GM23248 (cell line): ENCODE measurements around the gene RAI2. TPM values are rescaled to one million over a fixed set of nuclear protein-coding genes. Genes with fewer than 3 reads are reported as not detected.

ENCODE experiments used
- DNase-seq: peaks from one replicate; pipeline ENCODE4 v3.0.0-alpha.2; 2015
- H2AFZ ChIP-seq: fragments of 200-600 bp; sonication (generic); 2 replicates; pipeline ENCODE4 v1.6.1; 2016; ENCODE audit warnings: antibody characterized with exemption
- H3F3A ChIP-seq: fragments of 200-600 bp; sonication (generic); 2 replicates; pipeline ENCODE4 v1.6.1; 2016; ENCODE audit warnings: mild to moderate bottlenecking, antibody characterized with exemption, mixed run types; ENCODE audit not compliant: insufficient read depth
- H3K27ac ChIP-seq: fragments of 200-600 bp; sonication (generic); 2 replicates; pipeline ENCODE4 v1.5.1; 2016; ENCODE audit warnings: mild to moderate bottlenecking
- H3K27me3 ChIP-seq: fragments of 200-600 bp; sonication (generic); replicated peaks from 2 replicates; pipeline ENCODE4 v1.6.1; 2016; ENCODE audit warnings: mild to moderate bottlenecking; ENCODE audit not compliant: insufficient read depth
- H3K36me3 ChIP-seq: fragments of 200-600 bp; sonication (generic); 2 replicates; pipeline ENCODE4 v1.6.1; 2016; ENCODE audit warnings: low read depth, mild to moderate bottlenecking
- H3K4me1 ChIP-seq: fragments of 200-600 bp; sonication (generic); 2 replicates; pipeline ENCODE4 v1.6.1; 2016; ENCODE audit warnings: mild to moderate bottlenecking; ENCODE audit not compliant: insufficient read depth
- H3K4me2 ChIP-seq: fragments of 200-600 bp; sonication (generic); one replicate; pipeline ENCODE4 v1.6.1; 2016; ENCODE audit warnings: mild to moderate bottlenecking; ENCODE audit not compliant: unreplicated experiment
- H3K4me3 ChIP-seq: fragments of 200-600 bp; sonication (generic); 2 replicates; pipeline ENCODE4 v1.5.1; 2016; ENCODE audit warnings: mild to moderate bottlenecking
- H3K79me2 ChIP-seq: fragments of 200-600 bp; sonication (generic); 2 replicates; pipeline ENCODE4 v1.6.1; 2016; ENCODE audit warnings: mild to moderate bottlenecking; ENCODE audit not compliant: insufficient read depth
- H3K9ac ChIP-seq: fragments of 200-600 bp; sonication (generic); 2 replicates; pipeline ENCODE4 v1.6.1; 2016; ENCODE audit warnings: mild to moderate bottlenecking
- H3K9me2 ChIP-seq: fragments of 200-600 bp; sonication (generic); 2 replicates; pipeline ENCODE4 v1.6.1; 2016; ENCODE audit warnings: mixed run types, mild to moderate bottlenecking, moderate library complexity; ENCODE audit not compliant: insufficient read depth
- H3K9me3 ChIP-seq: fragments of 200-600 bp; sonication (generic); one replicate; pipeline ENCODE4 v1.6.1; 2017; ENCODE audit warnings: low read depth
- H4K20me1 ChIP-seq: fragments of 200-600 bp; sonication (generic); 2 replicates; pipeline ENCODE4 v1.6.0; 2016; ENCODE audit not compliant: insufficient read depth
- EZH2 ChIP-seq: fragments of 200-600 bp; sonication (generic); IDR thresholded peaks from 2 replicates; pipeline ENCODE4 v1.6.1; 2018; ENCODE audit warnings: antibody characterized with exemption, mild to moderate bottlenecking; ENCODE audit not compliant: insufficient read depth, poor library complexity, severe bottlenecking
- EZH2phosphoT487 ChIP-seq: fragments of 200-600 bp; sonication (generic); IDR thresholded peaks from 2 replicates; pipeline ENCODE4 v1.6.1; 2018; ENCODE audit warnings: antibody characterized with exemption, moderate library complexity, mild to moderate bottlenecking, low read depth; ENCODE audit not compliant: insufficient read depth
- WGBS, 2 experiments: methylation state at CpG; one replicate each; pipeline ENCODE4 v1.1.6; 2015 to 2017; ENCODE audit warnings: low lambda C conversion rate in 2 of 2, low coverage in 1 of 2; ENCODE audit errors: missing lambda C conversion rate in 2 of 2; 5-methylcytosine and 5-hydroxymethylcytosine counted together
- in situ Hi-C: fragments of 300-500 bp; cut with MboI; formaldehyde crosslinking; loops from 2 replicates; pipeline ENCODE4 v1.15.0; 2020
- polyA plus RNA-seq: library from polyadenylated mRNA; unstranded; fragments of >200 nt; fragmentation: Nextera tagmentation; extraction: Ambion mirVana; gene quantifications from 2 replicates; pipeline ENCODE4 v1.2.1, GENCODE V29; 2016
- total RNA-seq: library from RNA; depleted of rRNA; stranded (reverse); fragments of >200 nt; shearing (Covaris generic); gene quantifications from 2 replicates; pipeline ENCODE4 v1.2.3, GENCODE V29; 2014

Gene RAI2
- total and polyA plus RNA-seq, 2 experiments from 2014 or later = not detected

DNA sequence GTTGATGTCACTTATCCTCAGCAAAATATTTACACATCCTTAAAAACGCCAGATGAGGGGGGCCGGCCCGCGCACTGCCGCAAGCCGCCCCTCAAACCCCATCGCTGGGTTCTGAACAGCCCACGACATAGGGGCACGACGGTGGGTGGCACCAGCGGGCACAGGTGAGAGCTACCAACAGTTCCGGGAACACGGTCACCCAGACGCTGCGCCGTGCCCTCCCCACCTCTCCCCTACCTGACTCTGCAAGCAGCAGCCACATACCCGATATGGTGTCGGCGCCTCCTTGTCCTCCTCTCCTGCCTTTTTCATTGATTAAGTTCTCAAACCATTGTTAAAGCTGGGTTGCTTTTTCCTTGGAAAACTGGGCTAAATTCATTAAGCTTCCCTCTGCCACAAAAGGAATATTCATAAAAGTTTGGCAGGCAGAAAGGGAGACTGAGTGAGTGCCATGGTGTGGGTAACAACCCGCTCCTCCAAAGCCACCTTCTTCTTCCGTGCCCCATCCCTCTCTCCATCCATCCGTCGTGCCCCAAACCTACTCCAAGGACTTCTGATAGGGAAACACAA lies 1.4 kb downstream of the RAI2 start:
- no peak overlapping the region for H3K9ac ChIP-seq
- no peaks in the 10 kb centered on the region for H3K79me2 ChIP-seq
- H4K20me1 ChIP-seq = no peaks in the 10 kb centered on the region
- no peak for DNase-seq
- in situ Hi-C loops = no loop called here
- H3K4me2 ChIP-seq = no peak overlapping the region
- H3K27me3 ChIP-seq = peaks cover 23% of the 10 kb centered on the region
- no peaks in the 10 kb centered on the region for H3F3A ChIP-seq
- H3K4me3 ChIP-seq = no peak overlapping the region; the same call in 1 of the 2 replicates
- H2AFZ ChIP-seq = no peak overlapping the region
- H3K27ac ChIP-seq = no peak overlapping the region
- H3K4me1 ChIP-seq = no peaks in the 10 kb centered on the region
- H3K36me3 ChIP-seq = no peaks in the 10 kb centered on the region
- no peaks in the 10 kb centered on the region for H3K9me3 ChIP-seq
- TF ChIP-seq EZH2 (no peak), EZH2phosphoT487 (no peak)
- no peaks in the 10 kb centered on the region for H3K9me2 ChIP-seq
- WGBS, 2 experiments = 0 to 1% methylated on average over 20 to 23 of the region's 23 CpGs

GRCh38 chrX:17854531-17854930 lies 6.6 kb downstream of the RAI2 start:
- Histone ChIP-seq H3K4me1 (no peaks in the 10 kb centered on the region), H3K79me2 (no peaks in the 10 kb centered on the region), H3F3A (no peaks in the 10 kb centered on the region), H3K9me2 (no peaks in the 10 kb centered on the region), H3K27me3 (0 out of 2 replicates have a peak, but pooled peaks cover 4% of the 10 kb centered on the region), H3K27ac (no peak overlapping the region), H2AFZ (no peak overlapping the region), H3K9ac (no peak overlapping the region), H3K36me3 (no peaks in the 10 kb centered on the region), H3K4me2 (no peak overlapping the region), H4K20me1 (no peaks in the 10 kb centered on the region), H3K4me3 (no peak overlapping the region), H3K9me3 (no peaks in the 10 kb centered on the region)
- TF ChIP-seq EZH2 = no peak
- no peak for TF ChIP-seq EZH2phosphoT487
- in situ Hi-C loops = no loop called here
- DNase-seq = no peak
- WGBS, 2 experiments = 4 to 9% methylated on average over 6 of the region's 6 CpGs

GRCh38 chrX:17854069-17854468 lies 7.0 kb downstream of the RAI2 start:
- H4K20me1 ChIP-seq = no peaks in the 10 kb centered on the region
- in situ Hi-C loops = no loop called here
- H3K79me2 ChIP-seq = no peaks in the 10 kb centered on the region
- no peaks in the 10 kb centered on the region for H3K9me2 ChIP-seq
- H3K27me3 ChIP-seq = 0 out of 2 replicates have a peak, but pooled peaks cover 1% of the 10 kb centered on the region
- H3K9ac ChIP-seq = no peak overlapping the region
- H3F3A ChIP-seq = no peaks in the 10 kb centered on the region
- 0% methylated on average over 2 of the region's 2 CpGs for WGBS, 2 experiments
- TF ChIP-seq EZH2phosphoT487 (no peak), EZH2 (no peak)
- no peaks in the 10 kb centered on the region for H3K4me1 ChIP-seq
- no peak overlapping the region for H3K27ac ChIP-seq
- H2AFZ ChIP-seq = no peak overlapping the region
- H3K36me3 ChIP-seq = no peaks in the 10 kb centered on the region
- H3K4me3 ChIP-seq = no peak overlapping the region
- H3K4me2 ChIP-seq = no peak overlapping the region
- DNase-seq = no peak
- H3K9me3 ChIP-seq = no peaks in the 10 kb centered on the region

GRCh38 chrX:17851874-17852273 lies 9.2 kb downstream of the RAI2 start:
- Histone ChIP-seq H3K9me3 (no peaks in the 10 kb centered on the region), H3K27ac (no peak overlapping the region), H3K9ac (no peak overlapping the region), H3K27me3 (no peaks in the 10 kb centered on the region), H3K4me1 (no peaks in the 10 kb centered on the region), H3K9me2 (no peaks in the 10 kb centered on the region), H3K36me3 (no peaks in the 10 kb centered on the region), H2AFZ (no peak overlapping the region), H4K20me1 (no peaks in the 10 kb centered on the region), H3F3A (no peaks in the 10 kb centered on the region), H3K4me2 (no peak overlapping the region), H3K79me2 (no peaks in the 10 kb centered on the region), H3K4me3 (no peak overlapping the region)
- TF ChIP-seq EZH2phosphoT487 = no peak
- 28 to 34% methylated on average over 6 to 7 of the region's 7 CpGs for WGBS, 2 experiments
- DNase-seq = no peak
- in situ Hi-C loops = no loop called here
